Heart right ventricle (tissue), 16 donors: Measurements from ENCODE around the gene RETREG3. TPM values are rescaled to one million over a fixed set of nuclear protein-coding genes. Genes with fewer than 3 reads are reported as not detected.

Experiments
- ATAC-seq, 8 donors: fragments of 200-7000 bp; cut with Tn5 transposase; one replicate each; pipeline ENCODE4 v1.9.1; 2020; ENCODE audit warnings: mild to moderate bottlenecking in 8 of 8, moderate library complexity in 8 of 8, moderate number of reproducible peaks in 1 of 8
- DNase-seq, 2 donors: peaks; one replicate each; pipeline ENCODE4 v3.0.0-alpha.2; 2020
- H3K27ac ChIP-seq, 10 donors: fragments of 200-600 bp; sonication (generic) in 2 of 10; one replicate each; pipeline versions ENCODE4 v1.5.0 to v1.8.0; 2020 to 2022; ENCODE audit warnings: mild to moderate bottlenecking in 3 of 10
- H3K27me3 ChIP-seq, 7 donors: fragments of 200-600 bp; one replicate each; pipeline ENCODE4 v1.8.0; 2021 to 2022; ENCODE audit warnings: mild to moderate bottlenecking in 2 of 7
- H3K36me3 ChIP-seq, 9 donors: fragments of 200-600 bp; sonication (generic) in 1 of 9; one replicate each; pipeline versions ENCODE4 v1.5.0 to v1.8.0; 2020 to 2022; ENCODE audit warnings: mild to moderate bottlenecking in 2 of 9
- H3K4me1 ChIP-seq, 9 donors: fragments of 200-600 bp; sonication (generic) in 1 of 9; one replicate each; pipeline versions ENCODE4 v1.5.0 to v1.8.0; 2020 to 2022; ENCODE audit warnings: mild to moderate bottlenecking in 4 of 9
- H3K4me3 ChIP-seq, 10 donors: fragments of 200-600 bp; sonication (generic) in 2 of 10; one replicate each; pipeline versions ENCODE4 v1.5.0 to v1.8.0; 2020 to 2022; ENCODE audit warnings: mild to moderate bottlenecking in 7 of 10, moderate library complexity in 2 of 10
- H3K9me3 ChIP-seq, 11 donors: fragments of 200-600 bp in 10 of 11; sonication (generic) in 2 of 11; one replicate each; pipeline versions ENCODE4 v1.5.0 to v1.8.0; 2013 to 2022; ENCODE audit warnings: mild to moderate bottlenecking in 2 of 11, control low read depth in 1 of 11, moderate library complexity in 1 of 11
- CTCF ChIP-seq, 9 donors: fragments of 200-600 bp; sonication (generic) in 2 of 9; IDR thresholded peaks; one replicate each; pipeline versions ENCODE4 v1.5.0 to v1.8.0; 2021 to 2022; ENCODE audit warnings: antibody characterized with exemption in 9 of 9, mild to moderate bottlenecking in 5 of 9, moderate library complexity in 1 of 9
- WGBS, 2 donors: extraction: QIAGEN DNeasy Blood & Tissue Kit; methylation state at CpG; one replicate each; pipeline ENCODE4 v1.1.7; 2013; ENCODE audit warnings: inconsistent platforms in 1 of 2; 5-methylcytosine and 5-hydroxymethylcytosine counted together
- intact Hi-C, 10 donors: fragments of 100-400 bp; cut with DNase I; formaldehyde crosslinking; loops; one replicate each; pipeline versions ENCODE4 v1.11.1 to v1.14.2; 2022
- polyA plus RNA-seq, 2 donors: library from polyadenylated mRNA; stranded (reverse); fragments of 200-250 nt; gene quantifications; one replicate each; pipeline ENCODE4 v1.2.3, GENCODE V29; 2013
- total RNA-seq, 10 donors: library from RNA; stranded (reverse); fragmentation: NEBNext Ultra II Directional in 3 of 10; extraction: Animal tissue kit (Norgen Biotek cat#: 25700) in 3 of 10; gene quantifications; one replicate each; pipeline versions ENCODE4 v1.2.1 to v1.2.4, GENCODE V29; 2021 to 2023
- donor health status: Arrhythmogenic right ventricular cardiomyopathy.
- donor health status: ischemic (EF 13 %, LVEDD 7.1; RV severe dilation, severe dysfunction).
- donor health status: healthy with polysubstance abuse.
- donor health status: DM: no; HTN: yes; CAD: no.
- donor health status: DM: no; HTN: no; CAD: no.
- donor health status: ischemic (EF 25% LVEDD 6.9; RV normal size, moderate dysfunction).
- donor health status: ischemic (EF 25% LVEDD 5.7; RV mildly dilated, moderate dysfunction).
- donor health status: healthy.
- donor health status: DM: yes; HTN: yes; CAD: no.
- donor health status: Ischemic cardiomyopathy.
- donor health status: ischemic (EF 35%, LVEDD 5.7; RV mildly dilated, moderate dysfunction).
- donor health status: nonischemic (EF 11% LVEDD 7.7; RV severe dilation, severe dysfunction).
- donor health status: DM: yes; HTN: yes; CAD: no.
- donor health status: PGD.
- donor health status: ischemic (EF 29% LVEDD 5.4; RV normal size, mild dysfunction).
- donor health status: nonischemic (EF 23%, LVEDD 6.1; RV moderate dilation, normal function).

RETREG3 gene
- total and polyA plus RNA-seq, 12 donors: 9.8 to 29.9 (median 22.8) TPM

GRCh38 chr17:42585353-42585752, 23.8 kb downstream of the RETREG3 start:
- no peak for TF ChIP-seq CTCF (IDR thresholded peaks at IDR 0.05)

GRCh38 chr17:42584880-42585279, 24.3 kb downstream of the RETREG3 start:
- Histone ChIP-seq H3K27me3 (no peaks in the 10 kb centered on the region), H3K27ac (peak overlapping the region in 4 of 10 donors; percentile 11 to 64 (median 52)), H3K4me1 (peaks cover 0 to 34% (median 17%) of the 10 kb centered on the region in 9 donors), H3K36me3 (peaks cover 0 to 100% (median 69%) of the 10 kb centered on the region in 9 donors), H3K9me3 (no peaks in the 10 kb centered on the region), H3K4me3 (no peak overlapping the region)
- intact Hi-C loops: loop anchor here in 1 of 10 donors (10.0 kb wide), 1 partner anchor 100 kb away; the partner anchor contains the start of genes CCR10 and CNTNAP1
- TF ChIP-seq CTCF (IDR thresholded peaks at IDR 0.05): no peak
- no peak for ATAC-seq
- WGBS, 2 donors: 75 to 86% methylated on average over 9 of the region's 9 CpGs
- no peak for DNase-seq

More at GRCh38 chr17:42585353-42585752, 23.8 kb downstream of the RETREG3 start:
- no peak for DNase-seq
- Histone ChIP-seq H3K27me3 (no peaks in the 10 kb centered on the region), H3K4me3 (no peak overlapping the region), H3K9me3 (no peaks in the 10 kb centered on the region), H3K4me1 (peaks cover 0 to 34% (median 17%) of the 10 kb centered on the region in 9 donors), H3K36me3 (peaks cover 0 to 100% (median 74%) of the 10 kb centered on the region in 9 donors), H3K27ac (peak overlapping the region in 5 of 10 donors; percentile 6 to 64 (median 49))
- peak in 5 of 8 donors; percentile 28 to 75 (median 61) for ATAC-seq
- intact Hi-C loops: loop anchor here in 1 of 10 donors (10.0 kb wide), 1 partner anchor 99 kb away; the partner anchor contains the start of genes CCR10 and CNTNAP1
- WGBS, 2 donors: 23 to 35% methylated on average over 1 of the region's 1 CpG

- no peak overlapping the region for H3K4me3 ChIP-seq
- H3K27ac ChIP-seq: no peak overlapping the region
- no peaks in the 10 kb centered on the region for H3K27me3 ChIP-seq
- DNase-seq (no peak), ATAC-seq (no peak)
- peaks cover 10 to 46% (median 32%) of the 10 kb centered on the region in 9 donors for H3K4me1 ChIP-seq
- intact Hi-C loops: loop anchor here in 1 of 10 donors (10.0 kb wide), 1 partner anchor 103 kb away; the partner anchor contains the start of genes CCR10 and CNTNAP1
- H3K9me3 ChIP-seq: no peaks in the 10 kb centered on the region
- H3K36me3 ChIP-seq: peaks cover 0 to 81% (median 49%) of the 10 kb centered on the region in 9 donors
- no peak for TF ChIP-seq CTCF (IDR thresholded peaks at IDR 0.05)
- 90 to 91% methylated on average over 10 of the region's 10 CpGs for WGBS, 2 donors
Measured at GRCh38 chr17:42581744-42582270, 27.4 kb downstream of the RETREG3 start.

- peaks cover 10 to 44% (median 24%) of the 10 kb centered on the region in 9 donors for H3K4me1 ChIP-seq
- no peaks in the 10 kb centered on the region for H3K27me3 ChIP-seq
- intact Hi-C loops: loop anchor here (2.0 to 10.0 kb wide), 8 partner anchors 97 to 245 kb away; partner anchors contain the start of genes CCR10 (in 3 of the 10), CNTNAP1 (in 3 of the 10), PLEKHH3 (in 3 of the 10) and BECN1 (in 2 of the 10)
- no peak overlapping the region for H3K4me3 ChIP-seq
- DNase-seq: no peak
- no peak for ATAC-seq
- 44 to 49% methylated on average over 2 of the region's 2 CpGs for WGBS, 2 donors
- no peak overlapping the region for H3K27ac ChIP-seq
- no peak for TF ChIP-seq CTCF (IDR thresholded peaks at IDR 0.05)
- no peaks in the 10 kb centered on the region for H3K9me3 ChIP-seq
- H3K36me3 ChIP-seq: peaks cover 0 to 79% (median 37%) of the 10 kb centered on the region in 9 donors
Measured at GRCh38 chr17:42579794-42580551, 29.2 kb downstream of the RETREG3 start.
